Body of pancreas (tissue), 4 donors: ENCODE results near the gene COBLL1.

Experiments
- CTCF ChIP-seq, 7 experiments: fragments of 450-650 bp in 4 of 7; fragments of 200-600 bp in 3 of 7; sonication (generic) in 3 of 7; IDR thresholded peaks; one replicate each; pipeline ENCODE4 v1.5.1; 2016 to 2019; ENCODE audit warnings: antibody characterized with exemption in 7 of 7
- POLR2A ChIP-seq, 3 donors: fragments of 450-650 bp; IDR thresholded peaks; one replicate each; pipeline ENCODE4 v1.6.1; 2016; ENCODE audit warnings: antibody characterized with exemption in 3 of 3, mild to moderate bottlenecking in 2 of 3

- TF ChIP-seq POLR2A (IDR thresholded peaks at IDR 0.05) (no peak), CTCF (IDR thresholded peaks at IDR 0.05) (no peak)
These were observed 6.5 kb upstream of the COBLL1 start for GRCh38 chr2:164847981-164848741.
